HG03025 (cell line): ENCODE measurements around the gene CLDN20.

ENCODE experiments used
- ATAC-seq: cut with Tn5 transposase; IDR thresholded peaks from one replicate; pipeline ENCODE4 v1.9.1; 2021; ENCODE audit warnings: mild to moderate bottlenecking, moderate library complexity; ENCODE audit not compliant: unreplicated experiment, low FRiP score

Gene CLDN20

GRCh38 chr6:155244434-155244833, 19.4 kb upstream of the CLDN20 start:
- no peak for ATAC-seq

GRCh38 chr6:155245193-155245592, 18.6 kb upstream of the CLDN20 start:
- no peak for ATAC-seq

- no peak for ATAC-seq
Observed at GRCh38 chr6:155245831-155246230, 18.0 kb upstream of the CLDN20 start.

- no peak for ATAC-seq
Observed at GRCh38 chr6:155246825-155247224, 17.0 kb upstream of the CLDN20 start.

GRCh38 chr6:155247618-155248007, 16.2 kb upstream of the CLDN20 start:
- no peak for ATAC-seq

GRCh38 chr6:155248008-155249001, 15.5 kb upstream of the CLDN20 start:
- ATAC-seq: no peak

- no peak for ATAC-seq
Observed at GRCh38 chr6:155250701-155251381, 13.0 kb upstream of the CLDN20 start.

- no peak for ATAC-seq
Observed at GRCh38 chr6:155252581-155252980, 11.2 kb upstream of the CLDN20 start.

GRCh38 chr6:155253337-155253736, 10.5 kb upstream of the CLDN20 start:
- ATAC-seq: no peak

GRCh38 chr6:155254139-155254538, 9.7 kb upstream of the CLDN20 start:
- ATAC-seq: no peak

GRCh38 chr6:155256122-155256795, 7.6 kb upstream of the CLDN20 start:
- no peak for ATAC-seq

GRCh38 chr6:155257796-155258195, 6.0 kb upstream of the CLDN20 start:
- ATAC-seq: no peak

GRCh38 chr6:155259204-155259603, 4.6 kb upstream of the CLDN20 start:
- no peak for ATAC-seq

GRCh38 chr6:155259897-155260296, 3.9 kb upstream of the CLDN20 start:
- ATAC-seq: no peak

GRCh38 chr6:155260686-155261085, 3.1 kb upstream of the CLDN20 start:
- ATAC-seq: peak; percentile 63

- ATAC-seq: no peak
Observed at GRCh38 chr6:155261111-155261900, 2.5 kb upstream of the CLDN20 start.

- no peak for ATAC-seq
Observed at GRCh38 chr6:155262655-155263054, 1.2 kb upstream of the CLDN20 start.

GRCh38 chr6:155264693-155265320, 994 bp downstream of the CLDN20 start:
- ATAC-seq: no peak

- ATAC-seq: no peak
Observed at GRCh38 chr6:155265843-155266535, 2.2 kb downstream of the CLDN20 start.
